IMR-90 (cell line): ENCODE data around the gene PRICKLE2. TPM values are rescaled to one million over a fixed set of nuclear protein-coding genes. Genes with fewer than 3 reads are reported as not detected.

ENCODE experiments used
- ATAC-seq: fragments of 200-7000 bp; cut with Tn5 transposase; 2 replicates; pipeline ENCODE4 v1.9.1; 2020; ENCODE audit warnings: low read depth, mild to moderate bottlenecking, moderate library complexity
- BruUV-seq: library from RNA; stranded (reverse); fragments of 400-500 nt; replicated peaks from 2 replicates; lab custom pipeline; 2021; lab: Mats Ljungman, UMichigan
- CTCF ChIA-PET: fragments of 300-600 bp; formaldehyde crosslinking; extraction: SDS; loops from one replicate; lab custom pipeline; 2021; ENCODE audit warnings: antibody characterized with exemption; lab: Yijun Ruan, JAX
- POLR2A ChIA-PET: fragments of 300-600 bp; sonication (Branson Sonifier 250); formaldehyde crosslinking; loops from one replicate; lab custom pipeline; 2022; ENCODE audit warnings: antibody characterized with exemption; ENCODE audit not compliant: unreplicated experiment; lab: Charles Lee
- DNase-seq: peaks from one replicate; pipeline ENCODE4 v3.0.0; 2013
- H2AFZ ChIP-seq: replicated peaks from 2 replicates; pipeline ENCODE3; 2013; ENCODE audit warnings: low read length, mild to moderate bottlenecking; ENCODE audit not compliant: poor library complexity
- H2AK5ac ChIP-seq: 2 replicates; pipeline ENCODE4 v1.6.1; 2013; ENCODE audit warnings: low read depth, low read length, inconsistent platforms
- H2AK9ac ChIP-seq: replicated peaks from 2 replicates; pipeline ENCODE3; 2013; ENCODE audit warnings: mild to moderate bottlenecking, low read depth, low read length, moderate library complexity; ENCODE audit not compliant: poor library complexity
- H2BK120ac ChIP-seq: 2 replicates; pipeline ENCODE4 v1.6.1; 2013; ENCODE audit warnings: low read depth, low read length, inconsistent platforms
- H2BK15ac ChIP-seq: 3 replicates; pipeline ENCODE4 v1.6.1; 2013; ENCODE audit warnings: low read depth, low read length, inconsistent platforms
- H2BK20ac ChIP-seq: 2 replicates; pipeline ENCODE4 v1.6.1; 2013; ENCODE audit warnings: low read depth, mild to moderate bottlenecking, inconsistent platforms, low read length, moderate library complexity
- H2BK5ac ChIP-seq: 2 replicates; pipeline ENCODE4 v1.6.1; 2013; ENCODE audit warnings: mild to moderate bottlenecking, low read depth, low read length, inconsistent platforms; ENCODE audit not compliant: poor library complexity, severe bottlenecking
- H3K14ac ChIP-seq: replicated peaks from 2 replicates; pipeline ENCODE4 v1.6.1; 2013; ENCODE audit warnings: low read depth, low read length, inconsistent platforms
- H3K18ac ChIP-seq: 2 replicates; pipeline ENCODE4 v1.6.1; 2013; ENCODE audit warnings: low read depth, low read length, control low read depth
- H3K23ac ChIP-seq: 2 replicates; pipeline ENCODE4 v1.6.1; 2013; ENCODE audit warnings: low read depth, low read length, inconsistent platforms
- H3K27ac ChIP-seq: 2 replicates; pipeline ENCODE4 v1.5.1; 2013; ENCODE audit warnings: mild to moderate bottlenecking, control low read depth, low read length; ENCODE audit not compliant: insufficient read depth
- H3K27me3 ChIP-seq: 2 replicates; pipeline ENCODE4 v1.6.1; 2013; ENCODE audit warnings: low read length; ENCODE audit not compliant: control insufficient read depth, insufficient read depth
- H3K36me3 ChIP-seq: 2 replicates; pipeline ENCODE4 v1.6.1; 2013; ENCODE audit warnings: low read length, mixed read lengths; ENCODE audit not compliant: control insufficient read depth, insufficient read depth
- H3K4ac ChIP-seq: 2 replicates; pipeline ENCODE4 v1.6.1; 2013; ENCODE audit warnings: low read depth, low read length, inconsistent platforms
- H3K4me1 ChIP-seq: 2 replicates; pipeline ENCODE4 v1.6.1; 2013; ENCODE audit warnings: low read length, mixed read lengths; ENCODE audit not compliant: control insufficient read depth, insufficient read depth
- H3K4me2 ChIP-seq: 2 replicates; pipeline ENCODE4 v1.6.1; 2013; ENCODE audit warnings: low read depth, mild to moderate bottlenecking, control low read depth, low read length, moderate library complexity
- H3K4me3 ChIP-seq: 2 replicates; pipeline ENCODE4 v1.5.1; 2013; ENCODE audit warnings: low read depth, mild to moderate bottlenecking, control low read depth, low read length, moderate library complexity; ENCODE audit not compliant: insufficient read depth
- H3K56ac ChIP-seq: 2 replicates; pipeline ENCODE4 v1.6.1; 2013; ENCODE audit warnings: low read length, inconsistent platforms; ENCODE audit not compliant: insufficient read depth; ENCODE audit errors: extremely low read depth
- H3K79me1 ChIP-seq, 2 experiments: 2 replicates each; pipeline ENCODE4 v1.6.1; 2013; ENCODE audit warnings: low read length in 2 of 2, inconsistent platforms in 1 of 2, low read depth in 1 of 2
- H3K9ac ChIP-seq: 2 replicates; pipeline ENCODE4 v1.6.1; 2013; ENCODE audit warnings: low read depth, low read length, control low read depth
- H3K9me1 ChIP-seq: 2 replicates; pipeline ENCODE4 v1.6.1; 2013; ENCODE audit warnings: low read length, inconsistent platforms; ENCODE audit not compliant: insufficient read depth
- H3K9me3 ChIP-seq: 2 replicates; pipeline ENCODE4 v1.6.1; 2013; ENCODE audit warnings: low read length; ENCODE audit not compliant: control insufficient read depth, insufficient read depth
- H4K20me1 ChIP-seq: 2 replicates; pipeline ENCODE4 v1.6.1; 2013; ENCODE audit warnings: low read length, inconsistent platforms; ENCODE audit not compliant: insufficient read depth
- H4K5ac ChIP-seq: 2 replicates; pipeline ENCODE4 v1.6.1; 2013; ENCODE audit warnings: mild to moderate bottlenecking, low read depth, low read length, control low read depth
- H4K8ac ChIP-seq, 2 experiments: 2 replicates each; pipeline ENCODE4 v1.6.1; 2013; ENCODE audit warnings: low read depth in 2 of 2, low read length in 2 of 2, control low read depth in 1 of 2, inconsistent platforms in 1 of 2
- H4K91ac ChIP-seq: 2 replicates; pipeline ENCODE4 v1.6.1; 2013; ENCODE audit warnings: low read depth, low read length, inconsistent platforms; ENCODE audit not compliant: insufficient read depth
- BHLHE40 ChIP-seq: fragments of 150-350 bp; IDR thresholded peaks from 2 replicates; pipeline ENCODE4 v1.6.1; 2016; ENCODE audit warnings: mild to moderate bottlenecking, low read depth, low read length
- CEBPB ChIP-seq: IDR thresholded peaks from 2 replicates; pipeline ENCODE4 v1.6.1; 2012; ENCODE audit warnings: low read depth, low read length, improper control_type of control experiment
- CHD1 ChIP-seq: IDR thresholded peaks from 2 replicates; pipeline ENCODE4 v1.6.1; 2012; ENCODE audit warnings: low read depth, low read length, improper control_type of control experiment
- ELK1 ChIP-seq: fragments of 150-350 bp; IDR thresholded peaks from 2 replicates; pipeline ENCODE4 v1.6.1; 2016; ENCODE audit warnings: low read depth, mild to moderate bottlenecking, low read length, moderate library complexity, borderline replicate concordance
- FOS ChIP-seq: fragments of 150-350 bp; IDR thresholded peaks from 2 replicates; pipeline ENCODE4 v1.6.1; 2016; ENCODE audit warnings: low read depth, low read length
- MAFK ChIP-seq: IDR thresholded peaks from 2 replicates; pipeline ENCODE4 v1.6.1; 2012; ENCODE audit warnings: low read depth, low read length, improper control_type of control experiment
- MAZ ChIP-seq: IDR thresholded peaks from 2 replicates; pipeline ENCODE4 v1.6.1; 2012; ENCODE audit warnings: low read depth, mild to moderate bottlenecking, low read length, improper control_type of control experiment, moderate library complexity, borderline replicate concordance
- MXI1 ChIP-seq: IDR thresholded peaks from 2 replicates; pipeline ENCODE4 v1.6.1; 2012; ENCODE audit warnings: low read depth, mild to moderate bottlenecking, low read length, moderate library complexity, borderline replicate concordance
- NFE2L2 ChIP-seq: fragments of 150-350 bp; IDR thresholded peaks from 2 replicates; pipeline ENCODE4 v1.6.1; 2016; ENCODE audit warnings: low read depth, mild to moderate bottlenecking, low read length
- POLR2A ChIP-seq: IDR thresholded peaks from 2 replicates; pipeline ENCODE4 v1.6.1; 2012; ENCODE audit warnings: mild to moderate bottlenecking, low read depth, low read length
- RAD21 ChIP-seq: IDR thresholded peaks from 2 replicates; pipeline ENCODE4 v1.6.1; 2012; ENCODE audit warnings: low read length, improper control_type of control experiment
- RCOR1 ChIP-seq: IDR thresholded peaks from 2 replicates; pipeline ENCODE4 v1.6.1; 2012; ENCODE audit warnings: mild to moderate bottlenecking, low read length, improper control_type of control experiment; ENCODE audit not compliant: insufficient replicate concordance
- RFX5 ChIP-seq: IDR thresholded peaks from 2 replicates; pipeline ENCODE4 v1.8.0; 2012; ENCODE audit warnings: low read depth, mild to moderate bottlenecking, low read length, moderate library complexity
- SMC3 ChIP-seq: fragments of 150-350 bp; IDR thresholded peaks from 2 replicates; pipeline ENCODE4 v1.6.1; 2016; ENCODE audit warnings: low read depth, mild to moderate bottlenecking, antibody characterized with exemption, low read length, moderate library complexity
- WGBS, 2 experiments: methylation state at CpG; one replicate each; pipeline versions ENCODE4 v1.1.5 to v1.1.7; 2013; ENCODE audit warnings: missing lambda C conversion rate in 2 of 2; ENCODE audit not compliant: insufficient read length in 1 of 2; ENCODE audit errors: extremely low coverage in 2 of 2; 5-methylcytosine and 5-hydroxymethylcytosine counted together
- dilution Hi-C: fragments of 300-500 bp; cut with HindIII; formaldehyde crosslinking; loops from one replicate; pipeline ENCODE4 v1.14.3; 2018; ENCODE audit warnings: low sequenced_read_pairs; ENCODE audit not compliant: unreplicated experiment
- in situ Hi-C: fragments of 300-500 bp; cut with MboI; formaldehyde crosslinking; loops from 3 replicates; pipeline ENCODE4 v1.14.3; 2019; ENCODE audit warnings: low sequenced_read_pairs, inconsistent platforms, mixed read lengths
- intact Hi-C: fragments of 100-400 bp; cut with micrococcal nuclease; formaldehyde crosslinking; loops from 2 replicates; pipeline ENCODE4 v1.10.0; 2022
- polyA plus RNA-seq, 3 experiments: library from polyadenylated mRNA; depleted of rRNA; stranded (reverse); fragments of >200 nt; gene quantifications; 2 replicates each; pipeline ENCODE4 v1.2.3, GENCODE V29; 2012; ENCODE audit warnings: low replicate concordance in 1 of 3
- total RNA-seq: library from RNA; depleted of rRNA; stranded (reverse); fragments of >200 nt; gene quantifications from 2 replicates; pipeline ENCODE4 v1.2.3, GENCODE V29; 2012

Gene PRICKLE2
- total and polyA plus RNA-seq, 2 of the 4 experiments (the other 2 are of a cell fraction) = 4.1 to 14.2 TPM

- peaks cover 21% of the 10 kb centered on the region for H4K20me1 ChIP-seq
- H2AK5ac ChIP-seq = no peak overlapping the region
- no peak overlapping the region for H3K23ac ChIP-seq
- 86% methylated on average over 1 of the region's 7 CpGs; no CpG with 5 or more reads in 1 of the 2 experiments for WGBS, 2 experiments
- no peak overlapping the region for H4K5ac ChIP-seq
- H2AK9ac ChIP-seq = no peak overlapping the region
- H2BK120ac ChIP-seq = no peak overlapping the region
- no peak overlapping the region for H3K27ac ChIP-seq
- H3K18ac ChIP-seq = no peak overlapping the region
- no peaks in the 10 kb centered on the region for H3K27me3 ChIP-seq
- no peak overlapping the region for H2BK5ac ChIP-seq
- POLR2A ChIA-PET = no interaction called here
- no peak overlapping the region for H2BK15ac ChIP-seq
- H3K36me3 ChIP-seq = peaks cover 16% of the 10 kb centered on the region
- no peak overlapping the region for H3K56ac ChIP-seq
- no peak overlapping the region for H3K14ac ChIP-seq
- no peaks in the 10 kb centered on the region for H3K9me3 ChIP-seq
- dilution Hi-C loops = no loop called here
- CTCF ChIA-PET = no interaction called here
- TF ChIP-seq RFX5 = no peak
- no peak for TF ChIP-seq POLR2A
- TF ChIP-seq MXI1 = no peak
- no peak for TF ChIP-seq MAZ
- no peak for TF ChIP-seq RAD21
- no peak for TF ChIP-seq SMC3
- TF ChIP-seq MAFK = no peak
- no peak for TF ChIP-seq ELK1
- no peak for TF ChIP-seq NFE2L2
- no peak for TF ChIP-seq RCOR1
- TF ChIP-seq FOS = no peak
- TF ChIP-seq BHLHE40 = no peak
- no peak for TF ChIP-seq CHD1
- no peak for TF ChIP-seq CEBPB
- H3K79me1 ChIP-seq = peaks cover 17 to 74% of the 10 kb centered on the region in 2 experiments
- H4K91ac ChIP-seq = no peak overlapping the region
- BruUV-seq = no TSS peak
- intact Hi-C loops = no loop called here
- H3K9me1 ChIP-seq = peaks cover 46% of the 10 kb centered on the region
- no peak overlapping the region for H2BK20ac ChIP-seq
- H3K4me3 ChIP-seq = no peak overlapping the region
- H3K9ac ChIP-seq = no peak overlapping the region
- H4K8ac ChIP-seq = no peak overlapping the region
- H3K4me1 ChIP-seq = peaks cover 11% of the 10 kb centered on the region
- H3K4ac ChIP-seq = no peak overlapping the region
- ATAC-seq (no peak), DNase-seq (no peak)
- H2AFZ ChIP-seq = no peak overlapping the region
- H3K4me2 ChIP-seq = no peak overlapping the region
- in situ Hi-C loops = no loop called here
Observed at GRCh38 chr3:64108784-64109317, 116.4 kb downstream of the PRICKLE2 start.
